Neural progenitor cell (in vitro differentiated cells): Measurements from ENCODE around the gene SLC36A2.

ENCODE experiments used
- CTCF ChIP-seq: fragments of 200-600 bp; sonication (generic); IDR thresholded peaks from 2 replicates; pipeline ENCODE4 v1.5.1; 2017; ENCODE audit warnings: antibody characterized with exemption, mild to moderate bottlenecking
- EZH2 ChIP-seq: fragments of 200-600 bp; sonication (generic); IDR thresholded peaks from 2 replicates; pipeline ENCODE4 v1.6.1; 2017; ENCODE audit warnings: antibody characterized with exemption, mild to moderate bottlenecking, moderate library complexity
- EZH2phosphoT487 ChIP-seq: fragments of 200-600 bp; sonication (generic); IDR thresholded peaks from 2 replicates; pipeline ENCODE4 v1.6.1; 2017; ENCODE audit warnings: antibody characterized with exemption

- TF ChIP-seq CTCF (no peak), EZH2phosphoT487 (no peak), EZH2 (no peak)
Measured at GRCh38 chr5:151312756-151313324, 34.5 kb downstream of the SLC36A2 start.
